ENCODE data around the gene ISG20L2.
A peak's percentile ranks its signal among the peaks of the same experiment; 100 is the strongest.

Gene ISG20L2

DNA sequence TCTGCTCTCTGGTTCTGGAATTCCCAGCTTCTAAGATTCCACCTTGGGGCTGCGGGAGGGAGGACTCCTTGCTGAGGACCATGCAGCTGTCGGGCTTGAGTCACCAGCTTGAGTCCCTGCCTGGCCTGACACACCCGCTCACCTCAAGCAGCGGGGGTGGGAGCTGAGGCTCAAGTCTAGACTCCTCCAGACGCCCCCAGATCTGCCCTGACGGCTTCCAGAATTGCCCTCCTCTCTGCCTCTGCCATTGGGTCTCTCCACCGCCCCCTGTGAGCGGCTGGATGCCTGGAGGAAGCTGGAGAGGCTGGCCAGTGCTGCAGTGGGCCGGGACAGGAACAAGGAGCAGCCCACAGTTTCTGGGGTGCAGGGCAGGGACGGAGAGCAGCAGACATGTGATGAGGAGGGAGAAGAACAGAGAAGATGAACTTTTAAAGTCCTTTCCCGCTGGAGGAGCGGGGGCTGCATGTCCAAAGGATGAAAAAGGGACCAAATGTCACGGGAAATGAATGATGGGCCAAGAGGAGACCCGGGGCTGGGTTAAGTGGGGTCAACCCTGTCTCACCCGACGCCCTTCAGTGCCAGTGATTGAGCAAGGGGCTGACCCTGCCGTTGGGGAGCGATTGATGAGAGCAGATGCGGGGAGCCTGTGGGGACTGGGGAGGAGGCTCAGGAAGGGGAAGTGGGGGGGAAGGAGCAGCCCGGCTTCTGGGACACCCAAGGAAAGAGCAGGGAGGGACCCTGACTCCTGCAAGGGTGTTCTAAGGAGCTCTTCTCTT, 36.7 kb downstream of the ISG20L2 start:
- DNase-seq (ENCODE audit: low read depth in 1 of 2, low spot score in 1 of 2): no peak

DNA sequence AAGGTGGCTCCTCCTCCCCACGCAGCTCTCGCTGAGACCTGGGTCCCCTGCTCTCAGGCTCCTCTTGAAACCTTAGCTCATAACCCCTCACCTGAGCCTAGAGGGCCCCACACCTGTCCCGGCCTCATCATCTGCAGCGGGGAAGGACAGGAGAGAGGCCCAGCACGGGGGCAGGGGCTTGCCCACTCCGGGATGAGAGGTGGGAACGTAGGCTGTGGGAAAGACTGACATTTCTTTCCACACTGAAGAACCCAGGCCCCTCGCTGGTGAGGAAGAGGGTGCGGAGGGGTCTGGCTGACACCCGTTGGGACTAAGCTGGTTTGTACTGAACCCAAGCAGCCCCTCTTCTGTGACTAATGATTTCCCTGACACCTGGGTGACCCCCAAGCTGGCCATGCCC, 37.4 kb downstream of the ISG20L2 start:
- DNase-seq (ENCODE audit: low read depth in 1 of 2, low spot score in 1 of 2): no peak

GRCh38 chr1:156690675-156691036, 37.9 kb downstream of the ISG20L2 start:
- no peak for DNase-seq (ENCODE audit: low read depth in 1 of 2, low spot score in 1 of 2)

GRCh38 chr1:156689953-156690674, 38.5 kb downstream of the ISG20L2 start:
- DNase-seq (ENCODE audit: low read depth in 1 of 2, low spot score in 1 of 2): no peak

DNA sequence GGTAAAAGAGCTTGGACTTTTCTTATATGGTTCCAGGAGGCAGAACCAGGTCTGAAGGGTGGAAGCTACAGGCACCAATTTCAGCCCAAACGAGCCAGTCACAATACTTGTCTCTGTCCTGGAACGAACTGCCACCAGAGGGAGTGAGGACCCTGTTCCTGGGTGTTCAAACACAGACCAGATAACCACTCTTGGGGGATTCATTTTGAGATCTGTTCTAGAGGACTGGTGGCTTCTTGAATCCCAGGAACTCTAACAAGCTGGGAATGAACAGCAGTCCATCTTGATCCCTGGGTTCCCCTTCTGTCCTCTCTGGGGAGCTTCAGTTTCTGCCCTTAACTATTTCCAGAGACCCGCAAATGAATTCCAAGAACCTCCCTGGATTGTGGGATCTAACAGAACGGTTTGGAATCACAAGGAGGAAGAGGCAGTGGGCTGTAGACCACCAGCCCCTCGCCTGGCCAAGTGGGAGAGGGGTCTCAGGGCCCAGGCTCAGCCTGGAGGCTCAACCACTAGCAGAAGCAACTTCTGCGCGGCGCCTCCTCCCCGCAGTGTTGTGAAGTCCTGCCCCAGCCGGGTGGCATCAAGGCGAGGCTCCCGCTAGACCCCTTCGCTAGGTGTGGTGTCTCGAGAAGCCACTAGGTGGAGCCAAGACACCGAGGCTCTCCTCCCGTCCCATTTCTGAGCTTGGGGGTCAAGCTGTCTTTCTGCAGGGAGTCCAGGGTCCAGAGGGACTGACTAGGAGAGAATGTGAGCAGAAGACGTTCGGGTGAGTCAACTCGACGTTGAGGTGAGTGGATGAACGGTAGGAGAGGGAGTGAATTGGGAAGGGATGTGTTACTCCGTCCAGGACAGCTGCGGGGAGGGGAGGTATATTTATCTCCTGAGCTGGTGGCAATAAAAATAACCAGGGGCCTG, 39.3 kb downstream of the ISG20L2 start:
- DNase-seq (ENCODE audit: low read depth in 1 of 2, low spot score in 1 of 2): peak; percentile 48 to 57

- no peak for DNase-seq (ENCODE audit: low read depth in 1 of 2, low spot score in 1 of 2)
Observed at GRCh38 chr1:156684227-156684782, 44.3 kb downstream of the ISG20L2 start.

DNA sequence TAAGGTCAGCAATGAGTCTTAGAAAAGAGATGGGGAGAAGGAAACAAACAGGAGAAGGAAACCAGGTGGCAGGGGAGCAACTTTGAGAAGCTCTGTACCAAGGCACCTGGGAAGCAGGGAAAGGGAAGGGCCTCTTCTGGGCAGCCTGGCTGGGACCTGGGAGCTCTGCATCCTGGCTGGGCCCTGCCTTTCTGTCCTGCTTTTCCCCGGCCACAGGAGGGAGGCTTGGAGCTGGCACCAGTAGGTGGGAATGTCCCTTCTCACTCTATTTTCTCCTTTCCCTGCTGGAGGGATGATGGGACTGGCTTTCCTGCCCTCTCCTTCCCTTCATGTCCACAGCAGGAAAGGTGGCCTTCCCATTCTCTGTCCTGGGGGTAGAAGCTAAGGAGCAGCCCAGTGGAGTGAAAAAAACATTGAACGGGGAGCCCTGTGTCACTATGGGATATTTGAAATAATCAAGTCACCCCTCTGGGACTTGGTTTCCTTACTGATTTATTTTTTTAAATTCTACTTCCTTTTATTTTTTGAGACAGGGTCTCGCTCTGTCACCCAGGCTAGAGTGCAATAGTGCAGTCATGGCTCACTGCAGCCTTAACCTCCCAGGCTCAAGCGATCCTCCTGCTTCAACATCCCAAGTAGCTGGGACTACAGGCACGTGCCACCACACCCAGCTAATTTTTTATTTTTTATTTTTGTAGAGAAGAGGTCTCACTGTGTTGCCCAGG, 46.2 kb downstream of the ISG20L2 start:
- no peak for DNase-seq (ENCODE audit: low read depth in 1 of 2, low spot score in 1 of 2)

DNA sequence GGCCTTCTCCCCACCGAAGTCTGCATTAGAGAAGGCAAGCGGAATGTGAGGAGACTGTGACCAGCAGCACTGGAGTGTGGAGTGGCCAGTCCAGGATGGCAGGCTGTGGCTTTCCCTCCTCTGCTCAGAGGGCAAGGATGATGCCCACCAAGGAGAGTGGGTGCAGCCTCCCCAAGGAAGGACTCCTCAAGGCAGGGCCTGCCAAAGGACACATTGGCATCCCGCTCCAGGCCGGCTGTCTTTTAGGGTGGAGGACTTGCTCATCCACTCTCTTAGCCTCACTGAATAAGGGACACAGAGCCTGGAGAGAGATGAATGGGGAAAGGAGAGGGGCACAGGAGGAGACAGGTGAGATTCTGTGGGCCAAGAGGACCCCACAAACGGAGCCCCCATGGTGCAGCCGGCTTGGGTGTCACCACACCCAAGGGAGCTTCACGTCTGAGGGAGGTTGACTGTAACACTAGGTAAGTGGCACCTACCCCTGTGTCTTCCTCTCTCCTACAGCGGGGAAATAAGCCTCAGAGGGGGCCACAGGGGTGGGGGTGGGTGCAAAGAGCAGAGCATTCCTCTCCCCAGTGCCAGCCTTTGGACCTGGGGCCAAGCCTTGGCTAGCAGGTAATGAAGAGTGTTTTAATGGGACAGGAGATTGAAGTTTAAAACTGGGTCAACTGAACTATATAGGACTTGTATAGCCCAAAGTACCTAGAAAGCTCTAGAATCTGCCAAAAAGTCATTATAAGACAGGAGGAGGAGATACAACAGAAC, 47.2 kb downstream of the ISG20L2 start:
- DNase-seq (ENCODE audit: low read depth in 1 of 2, low spot score in 1 of 2): no peak

DNA sequence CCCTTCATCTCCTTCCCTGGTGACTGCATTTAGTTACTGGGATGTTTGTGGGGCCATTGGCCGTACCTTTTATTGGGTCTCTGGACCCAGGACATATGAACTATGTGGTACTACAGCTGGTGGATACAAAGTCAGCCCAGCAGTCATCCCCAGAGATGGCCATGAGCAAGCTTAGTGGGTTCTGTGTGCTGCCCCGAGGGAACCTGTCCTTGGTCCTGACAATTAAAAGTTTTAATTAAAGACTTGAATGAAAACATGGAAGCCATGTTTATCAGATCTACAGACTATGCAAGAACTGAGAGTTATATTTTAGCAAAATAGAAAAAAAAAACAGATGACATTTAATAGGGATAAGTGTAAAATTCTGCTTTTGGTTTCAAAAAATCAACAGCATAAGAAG, 48.5 kb downstream of the ISG20L2 start:
- no peak for DNase-seq (ENCODE audit: low read depth in 1 of 2, low spot score in 1 of 2)

- no peak for DNase-seq (ENCODE audit: low read depth in 1 of 2, low spot score in 1 of 2)
Observed at GRCh38 chr1:156677616-156678596, 50.7 kb downstream of the ISG20L2 start.

- DNase-seq (ENCODE audit: low read depth in 1 of 2, low spot score in 1 of 2): no peak
Observed at GRCh38 chr1:156676820-156677615, 51.5 kb downstream of the ISG20L2 start, which contains the start of gene NES. Gene NES (minus strand): TSS chr1:156677407. CDS start chr1:156677264, 143 bp downstream.

- DNase-seq (ENCODE audit: low read depth in 1 of 2, low spot score in 1 of 2): no peak
Observed at GRCh38 chr1:156676114-156676819, 52.3 kb downstream of the ISG20L2 start.

DNA sequence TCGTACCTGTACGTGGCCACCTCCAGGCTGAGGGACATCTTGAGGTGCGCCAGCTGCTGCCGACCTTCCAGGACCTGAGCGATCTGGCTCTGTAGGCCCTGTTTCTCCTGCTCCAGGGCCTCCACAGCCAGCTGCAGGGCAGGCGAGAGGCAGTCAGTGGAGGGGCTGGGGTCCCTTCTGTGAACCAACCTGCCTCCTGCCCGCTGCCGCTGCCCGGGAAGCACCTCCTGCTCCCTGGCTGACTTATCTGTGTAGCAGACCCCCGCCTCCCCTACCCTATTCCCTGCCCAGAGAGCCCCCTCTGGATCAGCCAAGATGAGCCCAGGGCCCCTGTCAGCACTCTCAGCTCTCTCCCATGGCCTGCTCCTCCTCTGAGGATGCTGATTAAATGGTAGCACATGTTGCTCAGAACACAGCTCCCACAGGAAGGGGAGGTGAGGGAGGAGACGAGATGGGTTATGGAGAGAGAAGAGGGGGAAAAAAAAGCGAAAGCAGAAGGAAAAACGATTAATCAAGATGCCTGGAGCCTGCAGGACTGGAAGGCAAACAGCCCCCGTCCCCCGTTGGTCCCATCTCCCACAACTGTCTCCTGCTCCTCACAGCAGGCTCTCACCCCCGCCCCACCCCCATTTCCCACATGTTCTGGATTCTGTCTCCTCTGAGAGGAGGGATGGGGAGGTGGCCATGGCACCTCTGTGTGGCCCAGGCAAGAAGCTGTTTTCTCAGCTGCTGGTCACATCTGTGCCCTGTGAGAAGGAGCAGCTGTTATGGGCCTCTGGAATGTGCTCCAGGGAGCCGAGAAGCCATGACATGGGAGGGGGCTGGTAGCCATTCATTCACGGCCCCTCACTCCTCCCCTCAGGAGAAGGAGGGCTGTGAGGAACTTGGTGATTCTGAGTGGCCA, 53.1 kb downstream of the ISG20L2 start:
- no peak for DNase-seq (ENCODE audit: low read depth in 1 of 2, low spot score in 1 of 2)

GRCh38 chr1:156673387-156674121, 55.0 kb downstream of the ISG20L2 start:
- no peak for DNase-seq (ENCODE audit: low read depth in 1 of 2, low spot score in 1 of 2)

All from stimulated activated CD4-positive, alpha-beta T cell treated with anti-CD3 and anti-CD28 coated beads, Interleukin-15, amount 100 ng/mL, for 1 hour (primary cell).